ENCODE measurements around the gene ARHGAP8. TPM values are rescaled to one million over a fixed set of nuclear protein-coding genes. Genes with fewer than 3 reads are reported as not detected.

The ARHGAP8 gene
- total RNA-seq, 1 donor from 2014 or later, result 0.25 TPM

DNA sequence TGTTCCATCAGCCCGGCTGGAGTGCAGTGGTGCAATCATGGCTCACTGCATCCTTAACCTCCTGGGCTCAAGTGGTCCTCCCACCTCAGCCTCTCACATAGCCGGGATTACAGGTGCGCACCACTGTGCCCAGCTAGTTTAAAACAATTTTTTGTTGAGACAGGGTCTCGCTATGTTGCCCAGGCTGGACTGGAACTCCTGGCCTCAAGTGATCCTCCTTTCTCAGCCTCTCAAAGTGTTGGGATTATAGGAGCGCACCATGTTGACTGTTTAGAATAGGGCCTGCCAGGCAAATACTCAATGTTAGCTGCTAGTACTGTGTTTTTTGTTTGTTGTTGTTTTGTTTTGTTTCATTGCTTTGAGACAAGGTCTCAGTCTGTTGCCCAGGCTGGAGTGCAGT, 66.4 kb downstream of the ARHGAP8 start:
- H3K4me1 Mint-ChIP-seq (ENCODE audit: low read depth), result no peaks in the 10 kb centered on the region
- H3K4me3 Mint-ChIP-seq (ENCODE audit: unreplicated experiment), result no peak overlapping the region
- DNase-seq (ENCODE audit: low spot score), result no peak
- TF ChIP-seq, protein P1, sequence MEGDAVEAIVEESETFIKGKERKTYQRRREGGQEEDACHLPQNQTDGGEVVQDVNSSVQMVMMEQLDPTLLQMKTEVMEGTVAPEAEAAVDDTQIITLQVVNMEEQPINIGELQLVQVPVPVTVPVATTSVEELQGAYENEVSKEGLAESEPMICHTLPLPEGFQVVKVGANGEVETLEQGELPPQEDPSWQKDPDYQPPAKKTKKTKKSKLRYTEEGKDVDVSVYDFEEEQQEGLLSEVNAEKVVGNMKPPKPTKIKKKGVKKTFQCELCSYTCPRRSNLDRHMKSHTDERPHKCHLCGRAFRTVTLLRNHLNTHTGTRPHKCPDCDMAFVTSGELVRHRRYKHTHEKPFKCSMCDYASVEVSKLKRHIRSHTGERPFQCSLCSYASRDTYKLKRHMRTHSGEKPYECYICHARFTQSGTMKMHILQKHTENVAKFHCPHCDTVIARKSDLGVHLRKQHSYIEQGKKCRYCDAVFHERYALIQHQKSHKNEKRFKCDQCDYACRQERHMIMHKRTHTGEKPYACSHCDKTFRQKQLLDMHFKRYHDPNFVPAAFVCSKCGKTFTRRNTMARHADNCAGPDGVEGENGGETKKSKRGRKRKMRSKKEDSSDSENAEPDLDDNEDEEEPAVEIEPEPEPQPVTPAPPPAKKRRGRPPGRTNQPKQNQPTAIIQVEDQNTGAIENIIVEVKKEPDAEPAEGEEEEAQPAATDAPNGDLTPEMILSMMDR (IDR thresholded peaks at IDR 0.05), result no peak
- no peak overlapping the region for H3K27ac Mint-ChIP-seq (ENCODE audit: unreplicated experiment)
- peaks cover 25% of the 10 kb centered on the region for H3K27me3 Mint-ChIP-seq (ENCODE audit: low read depth)
- H3K36me3 Mint-ChIP-seq (ENCODE audit: low read depth), result no peaks in the 10 kb centered on the region
- no peaks in the 10 kb centered on the region for H3K9me3 Mint-ChIP-seq (ENCODE audit: low read depth)

- no peaks in the 10 kb centered on the region for H3K36me3 Mint-ChIP-seq (ENCODE audit: low read depth)
- no peak overlapping the region for H3K27ac Mint-ChIP-seq (ENCODE audit: unreplicated experiment)
Measured at GRCh38 chr22:44819966-44820631, 67.7 kb downstream of the ARHGAP8 start.

DNA sequence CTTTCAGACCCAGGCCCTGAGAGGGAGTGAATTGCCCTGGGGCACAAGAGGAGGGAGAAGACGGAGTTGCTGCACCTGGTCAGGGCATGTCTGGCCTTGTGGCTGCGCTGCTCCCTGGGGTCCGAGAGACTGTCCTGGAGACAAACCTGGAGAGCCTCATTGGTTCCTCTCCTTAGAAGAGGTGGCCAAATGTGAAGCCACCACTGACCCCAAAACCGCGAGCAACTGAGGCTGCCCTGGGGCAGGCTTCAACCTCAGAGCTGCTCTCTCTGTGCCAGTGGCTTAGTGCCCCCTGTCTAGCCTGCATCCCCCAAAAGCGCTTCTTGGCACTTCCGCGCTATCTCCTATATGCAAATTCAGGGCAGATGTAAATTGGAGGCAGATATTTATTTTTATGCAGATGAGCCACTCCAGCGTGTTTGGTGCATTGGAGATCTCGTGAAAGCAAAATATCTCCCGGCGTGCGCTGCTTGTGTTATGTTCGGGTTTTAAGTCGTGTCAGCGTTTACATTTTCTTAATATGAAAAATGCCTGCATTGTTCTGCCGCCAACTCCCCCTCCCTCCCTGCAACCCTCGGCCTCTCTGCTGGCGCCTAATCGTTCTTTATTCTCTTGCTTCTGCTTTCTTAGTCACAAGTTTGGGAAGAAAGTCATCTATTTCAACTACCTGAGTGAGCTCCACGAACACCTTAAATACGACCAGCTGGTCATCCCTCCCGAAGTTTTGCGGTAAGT, 69.5 kb downstream of the ARHGAP8 start:
- TF ChIP-seq, protein P1 (IDR thresholded peaks at IDR 0.05), result no peak
- no peaks in the 10 kb centered on the region for H3K36me3 Mint-ChIP-seq (ENCODE audit: low read depth)
- no peak overlapping the region for H3K4me3 Mint-ChIP-seq (ENCODE audit: unreplicated experiment)
- no peak for DNase-seq (ENCODE audit: low spot score)
- no peak overlapping the region for H3K27ac Mint-ChIP-seq (ENCODE audit: unreplicated experiment)
- no peaks in the 10 kb centered on the region for H3K9me3 Mint-ChIP-seq (ENCODE audit: low read depth)
- H3K27me3 Mint-ChIP-seq (ENCODE audit: low read depth), result peaks cover 23% of the 10 kb centered on the region
- H3K4me1 Mint-ChIP-seq (ENCODE audit: low read depth), result no peaks in the 10 kb centered on the region

More at GRCh38 chr22:44819966-44820631, 67.7 kb downstream of the ARHGAP8 start:
- Mint-ChIP-seq H3K9me3 (ENCODE audit: low read depth) (no peaks in the 10 kb centered on the region), H3K4me1 (ENCODE audit: low read depth) (no peaks in the 10 kb centered on the region), H3K27me3 (ENCODE audit: low read depth) (peaks cover 23% of the 10 kb centered on the region), H3K4me3 (ENCODE audit: unreplicated experiment) (no peak overlapping the region)
- DNase-seq (ENCODE audit: low spot score), result no peak
- TF ChIP-seq, protein P1 (IDR thresholded peaks at IDR 0.05), result no peak

DNA sequence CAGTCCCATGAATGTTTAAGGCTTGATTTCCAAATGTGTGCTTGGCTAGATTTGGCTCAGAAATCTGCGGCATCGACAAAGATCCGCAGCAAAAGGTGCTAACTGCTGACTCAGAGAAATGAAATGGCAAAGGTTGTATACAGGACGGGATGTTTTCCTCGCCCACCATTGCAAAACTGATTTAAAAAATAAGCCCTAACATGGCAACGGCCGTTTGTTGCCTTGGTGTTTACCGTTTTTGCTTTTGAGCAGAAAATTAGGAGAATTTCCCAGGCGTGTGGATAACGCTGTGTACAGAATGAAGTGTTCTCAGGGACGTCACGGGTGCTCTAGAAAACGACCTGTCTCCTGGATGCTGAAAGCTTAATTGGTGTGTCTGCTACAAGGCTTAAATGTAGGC, 70.2 kb downstream of the ARHGAP8 start:
- no peak for DNase-seq (ENCODE audit: low spot score)
- TF ChIP-seq, protein P1 (IDR thresholded peaks at IDR 0.05), result no peak
- H3K4me3 Mint-ChIP-seq (ENCODE audit: unreplicated experiment), result no peak overlapping the region
- peaks cover 23% of the 10 kb centered on the region for H3K27me3 Mint-ChIP-seq (ENCODE audit: low read depth)
- H3K4me1 Mint-ChIP-seq (ENCODE audit: low read depth), result no peaks in the 10 kb centered on the region
- no peak overlapping the region for H3K27ac Mint-ChIP-seq (ENCODE audit: unreplicated experiment)
- no peaks in the 10 kb centered on the region for H3K36me3 Mint-ChIP-seq (ENCODE audit: low read depth)
- H3K9me3 Mint-ChIP-seq (ENCODE audit: low read depth), result no peaks in the 10 kb centered on the region

DNA sequence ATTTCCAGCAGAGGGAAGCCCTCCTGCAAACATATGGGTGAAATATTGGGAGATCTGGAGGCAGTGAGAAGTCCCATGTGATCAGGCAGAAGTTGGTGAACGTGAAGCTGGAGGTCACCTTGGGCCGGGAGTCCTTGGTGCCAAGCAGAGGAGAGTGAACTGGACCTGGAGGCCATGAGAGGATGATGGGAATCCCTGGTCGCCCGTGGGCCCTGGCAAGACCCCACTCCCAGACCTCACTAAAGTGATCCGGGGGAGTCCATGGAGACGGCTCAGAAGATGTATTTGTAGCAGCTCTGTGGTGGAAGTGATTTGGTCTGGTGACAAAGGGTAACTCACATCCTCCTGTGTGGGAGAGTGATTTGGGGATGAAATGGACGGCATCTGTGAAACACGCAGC, 71.0 kb downstream of the ARHGAP8 start:
- Mint-ChIP-seq H3K27me3 (ENCODE audit: low read depth) (peaks cover 24% of the 10 kb centered on the region), H3K36me3 (ENCODE audit: low read depth) (no peaks in the 10 kb centered on the region), H3K4me3 (ENCODE audit: unreplicated experiment) (no peak overlapping the region), H3K9me3 (ENCODE audit: low read depth) (no peaks in the 10 kb centered on the region), H3K4me1 (ENCODE audit: low read depth) (no peaks in the 10 kb centered on the region), H3K27ac (ENCODE audit: unreplicated experiment) (no peak overlapping the region)
- DNase-seq (ENCODE audit: low spot score), result no peak
- TF ChIP-seq, protein P1 (IDR thresholded peaks at IDR 0.05), result no peak

Measured in chondrocyte (in vitro differentiated cells).